K562 (cell line): ENCODE results near the gene PBX2. TPM values are rescaled to one million over a fixed set of nuclear protein-coding genes. Genes with fewer than 3 reads are reported as not detected.
A peak's percentile ranks its signal among the peaks of the same experiment; 100 is the strongest.

Experiments
- CHCHD3 ChIP-seq: fragments of 250-450 bp; sonication (Bioruptor Pico); IDR thresholded peaks from 2 replicates; pipeline ENCODE4 v2.1.2; 2022; ENCODE audit warnings: mild to moderate bottlenecking
- DDX20 ChIP-seq: fragments of 450-650 bp; IDR thresholded peaks from 2 replicates; pipeline ENCODE4 v1.6.1; 2016; ENCODE audit warnings: missing genetic modification characterization, low read depth, mild to moderate bottlenecking, missing compliant biosample characterization, moderate library complexity
- ETV5 ChIP-seq: sonication (generic); formaldehyde crosslinking; IDR thresholded peaks from 2 replicates; pipeline ENCODE4 v1.4.0; 2020; ENCODE audit warnings: low read depth, mild to moderate bottlenecking, missing genetic modification reagents
- GABPA ChIP-seq: fragments of 200-800 bp; sonication (Bioruptor generic); conservative IDR thresholded peaks from 2 replicates; pipeline ENCODE4 v1.6.1; 2016; ENCODE audit warnings: low read depth, missing genetic modification characterization, missing compliant biosample characterization
- HOXB6 ChIP-seq: fragments of 250-450 bp; sonication (Bioruptor Pico); IDR thresholded peaks from 2 replicates; pipeline ENCODE4 v1.5.1; 2022; ENCODE audit warnings: mild to moderate bottlenecking, borderline replicate concordance
- MECOM ChIP-seq: fragments of 250-450 bp; sonication (Bioruptor Pico); IDR thresholded peaks from 2 replicates; pipeline ENCODE4 v1.8.0; 2022; ENCODE audit warnings: inconsistent platforms
- PHF21A ChIP-seq: fragments of 450-650 bp; IDR thresholded peaks from 2 replicates; pipeline ENCODE4 v1.6.1; 2017; ENCODE audit warnings: low read depth, borderline replicate concordance
- RB1 ChIP-seq: fragments of 450-650 bp; IDR thresholded peaks from 2 replicates; pipeline ENCODE4 v1.6.1; 2017; ENCODE audit warnings: low read depth, mild to moderate bottlenecking
- SLC30A9 ChIP-seq: fragments of 250-450 bp; sonication (Bioruptor Pico); IDR thresholded peaks from 2 replicates; pipeline ENCODE4 v1.8.0; 2022; ENCODE audit warnings: mild to moderate bottlenecking, moderate library complexity
- TCFL5 ChIP-seq: fragments of 250-450 bp; sonication (Bioruptor Pico); conservative IDR thresholded peaks from 2 replicates; pipeline ENCODE4 v1.6.1; 2021; ENCODE audit warnings: mild to moderate bottlenecking, moderate library complexity, matching md5 sums
- TGIF2 ChIP-seq: sonication (generic); formaldehyde crosslinking; IDR thresholded peaks from 2 replicates; pipeline ENCODE4 v1.8.1; 2022; ENCODE audit warnings: mild to moderate bottlenecking, missing genetic modification reagents, moderate library complexity
- XRCC5 ChIP-seq: fragments of 200-400 bp; formaldehyde crosslinking; IDR thresholded peaks from 2 replicates; pipeline ENCODE4 v1.6.1; 2017; ENCODE audit warnings: low read depth, mild to moderate bottlenecking, low read length
- YY1 ChIP-seq, 3 experiments: IDR thresholded peaks; 2 replicates each; pipeline ENCODE4 v1.6.1; 2011; ENCODE audit warnings: low read length in 2 of 3, mild to moderate bottlenecking in 2 of 3, moderate library complexity in 2 of 3, borderline replicate concordance in 1 of 3, control low read depth in 1 of 3, low read depth in 1 of 3; ENCODE audit not compliant: insufficient read depth in 3 of 3, insufficient replicate concordance in 2 of 3, control insufficient read depth in 1 of 3, insufficient read length in 1 of 3; ENCODE audit errors: extremely low read depth in 1 of 3
- ZNF165 ChIP-seq: fragments of 250-450 bp; sonication (Bioruptor Pico); IDR thresholded peaks from 2 replicates; pipeline ENCODE4 v1.4.0; 2020; ENCODE audit warnings: borderline replicate concordance
- ZNF436 ChIP-seq: fragments of 250-450, 450-650 bp; sonication (Bioruptor Pico); formaldehyde crosslinking; IDR thresholded peaks from 2 replicates; pipeline ENCODE4 v1.7.0; 2020; ENCODE audit warnings: mild to moderate bottlenecking
- ZNF445 ChIP-seq: fragments of 250-450 bp; sonication (Bioruptor Pico); IDR thresholded peaks from 2 replicates; pipeline ENCODE4 v1.4.0; 2020; ENCODE audit warnings: low read depth, mild to moderate bottlenecking, moderate library complexity
- polyA plus RNA-seq, 8 experiments: library from polyadenylated mRNA; depleted of rRNA in 4 of 8; stranded (reverse) in 5 of 8; unstranded in 3 of 8; fragments of >200 nt; fragmentation: Nextera tagmentation in 2 of 8; fragmentation: Illumina TruSeq in 1 of 8; extraction: Ambion mirVana in 2 of 8; extraction: Trizol in 1 of 8; gene quantifications; 2 replicates each; pipeline versions ENCODE4 v1.2.1 to v1.2.3, GENCODE V29; 2011 to 2014; ENCODE audit warnings: inconsistent platforms in 1 of 8, missing spikeins in 1 of 8
- total RNA-seq, 7 experiments: library from RNA; depleted of rRNA in 6 of 7; stranded (reverse); fragments of >200 nt in 6 of 7; fragmentation: Illumina TruSeq in 2 of 7; extraction: Trizol in 2 of 7; gene quantifications; 2 replicates each; pipeline versions ENCODE4 v1.2.1 to v1.2.3, GENCODE V29; 2011 to 2021; ENCODE audit warnings: low replicate concordance in 1 of 7
- TF ChIP-seq, protein P1 (sequence below): sonication (generic); formaldehyde crosslinking; IDR thresholded peaks from 2 replicates; pipeline ENCODE4 v1.9.0; 2022; ENCODE audit warnings: mild to moderate bottlenecking, missing genetic modification reagents
- TF ChIP-seq, protein P2 (sequence below): fragments of 200-800 bp; sonication (Bioruptor generic); IDR thresholded peaks from 2 replicates; pipeline ENCODE4 v1.6.1; 2017; ENCODE audit warnings: missing genetic modification characterization, missing compliant biosample characterization
- TF ChIP-seq, protein P3 (sequence below): fragments of 150-350 bp; IDR thresholded peaks from 2 replicates; pipeline ENCODE4 v1.6.1; 2014; ENCODE audit warnings: low read depth, mild to moderate bottlenecking, low read length, borderline replicate concordance

The PBX2 gene
- total and polyA plus RNA-seq, 9 of the 15 experiments (the other 6 are each of a cell fraction or from before 2014, with no cell fraction given): 1.9 to 134 (median 62.5) TPM

DNA sequence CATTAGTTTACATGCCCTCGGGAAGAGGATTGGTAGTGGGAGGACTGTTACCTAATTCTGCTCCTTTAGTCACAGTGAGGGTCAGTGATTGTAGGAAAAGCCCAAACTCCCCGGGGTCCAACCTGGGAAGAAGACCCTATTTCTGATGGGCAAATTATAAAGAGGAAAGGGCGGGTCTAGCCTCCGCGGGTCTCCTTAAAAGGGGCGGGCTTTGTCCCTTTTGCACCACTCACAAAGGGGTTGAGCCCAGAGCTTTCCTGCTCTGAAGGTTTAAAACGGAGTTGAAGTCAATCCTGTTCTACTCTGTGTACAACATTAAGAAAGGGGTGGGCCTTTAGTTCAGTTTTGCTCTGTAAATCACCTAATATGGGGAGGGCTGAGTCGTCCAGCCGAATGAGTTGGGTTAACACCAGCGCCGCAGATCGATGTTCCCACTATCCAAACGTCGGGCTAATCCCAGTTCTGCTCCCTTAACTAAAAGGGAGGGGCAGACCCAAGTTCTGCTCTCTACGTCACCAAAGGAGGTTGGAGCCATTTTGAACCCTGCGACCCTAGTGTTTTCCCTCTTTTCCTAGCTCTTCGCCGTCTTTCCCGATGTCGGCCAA lies 12.7 kb downstream of the PBX2 start (continued):
- no peak for TF ChIP-seq TGIF2
- TF ChIP-seq ZNF165 (CRISPR knock-in tag): 0 out of 2 replicates have a peak, but pooled peaks have one; percentile 73
- peak; percentile 78; the same call in 1 of the 2 replicates for TF ChIP-seq ETV5 (CRISPR knock-in tag)
- no peak for TF ChIP-seq DDX20 (tag)
- TF ChIP-seq, protein P1, sequence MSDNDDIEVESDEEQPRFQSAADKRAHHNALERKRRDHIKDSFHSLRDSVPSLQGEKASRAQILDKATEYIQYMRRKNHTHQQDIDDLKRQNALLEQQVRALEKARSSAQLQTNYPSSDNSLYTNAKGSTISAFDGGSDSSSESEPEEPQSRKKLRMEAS (CRISPR knock-in tag): no peak
- 0 out of 2 replicates have a peak, but pooled peaks have one; percentile 41 for TF ChIP-seq PHF21A
- TF ChIP-seq TCFL5 (CRISPR knock-in tag): 0 out of 2 replicates have a peak, but pooled peaks have one; percentile 55
- TF ChIP-seq ZNF436 (CRISPR knock-in tag): peak; percentile 66; the same call in 1 of the 2 replicates
- TF ChIP-seq HOXB6 (CRISPR knock-in tag): no peak
- TF ChIP-seq, protein P2, sequence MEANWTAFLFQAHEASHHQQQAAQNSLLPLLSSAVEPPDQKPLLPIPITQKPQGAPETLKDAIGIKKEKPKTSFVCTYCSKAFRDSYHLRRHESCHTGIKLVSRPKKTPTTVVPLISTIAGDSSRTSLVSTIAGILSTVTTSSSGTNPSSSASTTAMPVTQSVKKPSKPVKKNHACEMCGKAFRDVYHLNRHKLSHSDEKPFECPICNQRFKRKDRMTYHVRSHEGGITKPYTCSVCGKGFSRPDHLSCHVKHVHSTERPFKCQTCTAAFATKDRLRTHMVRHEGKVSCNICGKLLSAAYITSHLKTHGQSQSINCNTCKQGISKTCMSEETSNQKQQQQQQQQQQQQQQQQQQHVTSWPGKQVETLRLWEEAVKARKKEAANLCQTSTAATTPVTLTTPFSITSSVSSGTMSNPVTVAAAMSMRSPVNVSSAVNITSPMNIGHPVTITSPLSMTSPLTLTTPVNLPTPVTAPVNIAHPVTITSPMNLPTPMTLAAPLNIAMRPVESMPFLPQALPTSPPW (CRISPR knock-in tag): peak; percentile 59; the same call in 1 of the 2 replicates
- TF ChIP-seq ZNF445 (CRISPR knock-in tag): no peak
- peak; percentile 31; the same call in 1 of the 2 replicates for TF ChIP-seq XRCC5
- TF ChIP-seq SLC30A9 (CRISPR knock-in tag): no peak
- peak in 2 of 3 experiments; percentile 68 to 85 for TF ChIP-seq YY1 (IDR thresholded peaks at IDR 0.05; ENCODE audit: borderline replicate concordance in 1 of 3, control insufficient read depth in 1 of 3, extremely low read depth in 1 of 3, insufficient read depth in 3 of 3, insufficient read length in 1 of 3, insufficient replicate concordance in 2 of 3, low read depth in 1 of 3, low read length in 2 of 3)
- 0 out of 2 replicates have a peak, but pooled peaks have one; percentile 7 for TF ChIP-seq CHCHD3 (CRISPR knock-in tag)
- TF ChIP-seq, protein P3, sequence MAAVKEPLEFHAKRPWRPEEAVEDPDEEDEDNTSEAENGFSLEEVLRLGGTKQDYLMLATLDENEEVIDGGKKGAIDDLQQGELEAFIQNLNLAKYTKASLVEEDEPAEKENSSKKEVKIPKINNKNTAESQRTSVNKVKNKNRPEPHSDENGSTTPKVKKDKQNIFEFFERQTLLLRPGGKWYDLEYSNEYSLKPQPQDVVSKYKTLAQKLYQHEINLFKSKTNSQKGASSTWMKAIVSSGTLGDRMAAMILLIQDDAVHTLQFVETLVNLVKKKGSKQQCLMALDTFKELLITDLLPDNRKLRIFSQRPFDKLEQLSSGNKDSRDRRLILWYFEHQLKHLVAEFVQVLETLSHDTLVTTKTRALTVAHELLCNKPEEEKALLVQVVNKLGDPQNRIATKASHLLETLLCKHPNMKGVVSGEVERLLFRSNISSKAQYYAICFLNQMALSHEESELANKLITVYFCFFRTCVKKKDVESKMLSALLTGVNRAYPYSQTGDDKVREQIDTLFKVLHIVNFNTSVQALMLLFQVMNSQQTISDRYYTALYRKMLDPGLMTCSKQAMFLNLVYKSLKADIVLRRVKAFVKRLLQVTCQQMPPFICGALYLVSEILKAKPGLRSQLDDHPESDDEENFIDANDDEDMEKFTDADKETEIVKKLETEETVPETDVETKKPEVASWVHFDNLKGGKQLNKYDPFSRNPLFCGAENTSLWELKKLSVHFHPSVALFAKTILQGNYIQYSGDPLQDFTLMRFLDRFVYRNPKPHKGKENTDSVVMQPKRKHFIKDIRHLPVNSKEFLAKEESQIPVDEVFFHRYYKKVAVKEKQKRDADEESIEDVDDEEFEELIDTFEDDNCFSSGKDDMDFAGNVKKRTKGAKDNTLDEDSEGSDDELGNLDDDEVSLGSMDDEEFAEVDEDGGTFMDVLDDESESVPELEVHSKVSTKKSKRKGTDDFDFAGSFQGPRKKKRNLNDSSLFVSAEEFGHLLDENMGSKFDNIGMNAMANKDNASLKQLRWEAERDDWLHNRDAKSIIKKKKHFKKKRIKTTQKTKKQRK: no peak
- peak; percentile 56; the same call in 1 of the 2 replicates for TF ChIP-seq GABPA (tag)
- TF ChIP-seq RB1: peak; percentile 34
- TF ChIP-seq MECOM (CRISPR knock-in tag): no peak
